Sigmoid colon (tissue), 3 donors: ENCODE measurements around the gene PPFIBP1.

Experiments
- CTCF ChIP-seq, 4 experiments: fragments of 450-650 bp in 3 of 4; fragments of 200-600 bp in 1 of 4; IDR thresholded peaks; one replicate each; pipeline ENCODE4 v1.5.1; 2016 to 2019; ENCODE audit warnings: antibody characterized with exemption in 4 of 4, mild to moderate bottlenecking in 3 of 4, moderate library complexity in 2 of 4
- POLR2A ChIP-seq, 2 donors: fragments of 450-650 bp; IDR thresholded peaks; one replicate each; pipeline ENCODE4 v1.6.1; 2016; ENCODE audit warnings: antibody characterized with exemption in 2 of 2, mild to moderate bottlenecking in 2 of 2, moderate library complexity in 2 of 2

GRCh38 chr12:27511723-27512045 is 12.3 kb upstream of the PPFIBP1 start:
- TF ChIP-seq POLR2A (IDR thresholded peaks at IDR 0.05) (no peak), CTCF (IDR thresholded peaks at IDR 0.05) (no peak)
